ENCODE results near the gene GLB1L2. TPM values are rescaled to one million over a fixed set of nuclear protein-coding genes. Genes with fewer than 3 reads are reported as not detected.

The GLB1L2 gene
- polyA plus RNA-seq, 1 of the 3 experiments (the other 2 are of a cell fraction) = 3.4 TPM

DNA sequence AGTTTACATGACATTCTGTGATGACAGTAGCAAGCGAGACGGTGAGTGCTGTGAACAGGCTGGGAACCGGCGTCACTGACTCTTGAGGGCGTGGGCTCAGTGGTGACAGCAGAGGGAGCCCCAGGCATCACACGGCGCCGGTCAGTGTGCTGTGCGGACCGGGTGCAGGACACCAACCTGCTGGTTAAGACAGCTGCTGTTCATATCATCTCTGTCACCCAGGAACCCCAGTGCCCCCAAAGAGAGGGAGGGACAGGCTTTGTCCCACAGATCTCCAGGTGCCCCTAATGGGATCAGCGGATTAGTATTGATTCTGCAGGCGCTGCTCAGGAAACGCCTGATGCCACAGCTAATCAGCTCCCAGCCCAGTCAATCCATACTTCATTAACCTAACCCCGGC lies 61.9 kb downstream of the GLB1L2 start:
- Histone ChIP-seq H3K27ac (ENCODE audit: low read depth in 2 of 2, low read length in 1 of 2) (no peak overlapping the region), H3K4me1 (ENCODE audit: control insufficient read depth in 1 of 2, insufficient read depth in 2 of 2, low read depth in 1 of 2, low read length in 1 of 2) (peaks cover 0 to 15% of the 10 kb centered on the region in 2 experiments; a peak in 1 of 4 replicates), H2AFZ (ENCODE audit: low read depth) (no peak overlapping the region), H3K79me2 (ENCODE audit: insufficient read depth) (no peaks in the 10 kb centered on the region), H4K20me1 (ENCODE audit: insufficient read depth) (no peaks in the 10 kb centered on the region), H3K27me3 (ENCODE audit: insufficient read depth) (no peaks in the 10 kb centered on the region), H3K9ac (no peak overlapping the region), H3K4me2 (no peak overlapping the region), H3K9me2 (no peaks in the 10 kb centered on the region), H3K4me3 (ENCODE audit: low read depth in 2 of 2, low read length in 1 of 2) (no peak overlapping the region), H3K36me3 (replicated peaks in 1 of 2; ENCODE audit: control insufficient read depth in 1 of 2, insufficient read depth in 2 of 2, low read length in 1 of 2) (no peaks in the 10 kb centered on the region), H3F3A (replicated peaks; ENCODE audit: insufficient read depth) (no peaks in the 10 kb centered on the region), H3K9me3 (no peaks in the 10 kb centered on the region)
- DNase-seq = peak; percentile 81
- WGBS (ENCODE audit: low lambda C conversion rate) = 50% methylated on average over 12 of the region's 14 CpGs
- ChIA-PET POLR2A (no interaction called here), CTCF (interaction anchor here (0.7 to 1.6 kb wide), 6 partner anchors 17 to 333 kb away, joined by 3 to 6 read pairs (median 3); no protein-coding TSS in a partner anchor)
- no peak for TF ChIP-seq JUND (IDR thresholded peaks at IDR 0.05)
- TF ChIP-seq SMC3 (IDR thresholded peaks at IDR 0.05; ENCODE audit: low read depth, low read length) = peak; percentile 40
- no peak for TF ChIP-seq YY1 (IDR thresholded peaks at IDR 0.05; ENCODE audit: low read depth)
- TF ChIP-seq IRF3 (IDR thresholded peaks at IDR 0.05; ENCODE audit: low read depth, low read length) = no peak
- TF ChIP-seq ELF1 (IDR thresholded peaks at IDR 0.05) = no peak
- TF ChIP-seq, protein P1, sequence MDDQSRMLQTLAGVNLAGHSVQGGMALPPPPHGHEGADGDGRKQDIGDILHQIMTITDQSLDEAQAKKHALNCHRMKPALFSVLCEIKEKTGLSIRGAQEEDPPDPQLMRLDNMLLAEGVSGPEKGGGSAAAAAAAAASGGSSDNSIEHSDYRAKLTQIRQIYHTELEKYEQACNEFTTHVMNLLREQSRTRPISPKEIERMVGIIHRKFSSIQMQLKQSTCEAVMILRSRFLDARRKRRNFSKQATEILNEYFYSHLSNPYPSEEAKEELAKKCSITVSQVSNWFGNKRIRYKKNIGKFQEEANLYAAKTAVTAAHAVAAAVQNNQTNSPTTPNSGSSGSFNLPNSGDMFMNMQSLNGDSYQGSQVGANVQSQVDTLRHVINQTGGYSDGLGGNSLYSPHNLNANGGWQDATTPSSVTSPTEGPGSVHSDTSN (IDR thresholded peaks at IDR 0.05) = no peak
- no peak for TF ChIP-seq NRF1 (IDR thresholded peaks at IDR 0.05; ENCODE audit: low read depth, low read length)
- peak; percentile 57 for TF ChIP-seq RAD21 (IDR thresholded peaks at IDR 0.05; ENCODE audit: low read length)
- TF ChIP-seq CHD2 (IDR thresholded peaks at IDR 0.05; ENCODE audit: low read length, partially characterized antibody) = no peak
- no peak for TF ChIP-seq TEAD4 (IDR thresholded peaks at IDR 0.05; ENCODE audit: borderline replicate concordance, insufficient read depth)

- TF ChIP-seq, protein P2, sequence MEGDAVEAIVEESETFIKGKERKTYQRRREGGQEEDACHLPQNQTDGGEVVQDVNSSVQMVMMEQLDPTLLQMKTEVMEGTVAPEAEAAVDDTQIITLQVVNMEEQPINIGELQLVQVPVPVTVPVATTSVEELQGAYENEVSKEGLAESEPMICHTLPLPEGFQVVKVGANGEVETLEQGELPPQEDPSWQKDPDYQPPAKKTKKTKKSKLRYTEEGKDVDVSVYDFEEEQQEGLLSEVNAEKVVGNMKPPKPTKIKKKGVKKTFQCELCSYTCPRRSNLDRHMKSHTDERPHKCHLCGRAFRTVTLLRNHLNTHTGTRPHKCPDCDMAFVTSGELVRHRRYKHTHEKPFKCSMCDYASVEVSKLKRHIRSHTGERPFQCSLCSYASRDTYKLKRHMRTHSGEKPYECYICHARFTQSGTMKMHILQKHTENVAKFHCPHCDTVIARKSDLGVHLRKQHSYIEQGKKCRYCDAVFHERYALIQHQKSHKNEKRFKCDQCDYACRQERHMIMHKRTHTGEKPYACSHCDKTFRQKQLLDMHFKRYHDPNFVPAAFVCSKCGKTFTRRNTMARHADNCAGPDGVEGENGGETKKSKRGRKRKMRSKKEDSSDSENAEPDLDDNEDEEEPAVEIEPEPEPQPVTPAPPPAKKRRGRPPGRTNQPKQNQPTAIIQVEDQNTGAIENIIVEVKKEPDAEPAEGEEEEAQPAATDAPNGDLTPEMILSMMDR (IDR thresholded peaks at IDR 0.05) = no peak
- TF ChIP-seq, protein P3, sequence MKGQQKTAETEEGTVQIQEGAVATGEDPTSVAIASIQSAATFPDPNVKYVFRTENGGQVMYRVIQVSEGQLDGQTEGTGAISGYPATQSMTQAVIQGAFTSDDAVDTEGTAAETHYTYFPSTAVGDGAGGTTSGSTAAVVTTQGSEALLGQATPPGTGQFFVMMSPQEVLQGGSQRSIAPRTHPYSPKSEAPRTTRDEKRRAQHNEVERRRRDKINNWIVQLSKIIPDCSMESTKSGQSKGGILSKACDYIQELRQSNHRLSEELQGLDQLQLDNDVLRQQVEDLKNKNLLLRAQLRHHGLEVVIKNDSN (IDR thresholded peaks at IDR 0.05; ENCODE audit: borderline replicate concordance, low read depth) = no peak
- TF ChIP-seq RAD21 (IDR thresholded peaks at IDR 0.05; ENCODE audit: low read length) = no peak
- no peak for TF ChIP-seq FOSL2 (IDR thresholded peaks at IDR 0.05; ENCODE audit: borderline replicate concordance, low read depth)
- TF ChIP-seq POLR2AphosphoS5 (IDR thresholded peaks at IDR 0.05; ENCODE audit: low read depth, low read length) = no peak
- TF ChIP-seq RCOR1 (IDR thresholded peaks at IDR 0.05; ENCODE audit: low read length) = no peak
- TF ChIP-seq ELF1 (IDR thresholded peaks at IDR 0.05) = no peak
- TF ChIP-seq RXRA (IDR thresholded peaks at IDR 0.05; ENCODE audit: borderline replicate concordance, low read depth) = no peak
- TF ChIP-seq JUND (IDR thresholded peaks at IDR 0.05) = no peak
- Histone ChIP-seq H3K79me2 (ENCODE audit: insufficient read depth) (no peaks in the 10 kb centered on the region), H3K27me3 (ENCODE audit: insufficient read depth) (no peaks in the 10 kb centered on the region), H2AFZ (ENCODE audit: low read depth) (no peak overlapping the region), H3K9me2 (no peaks in the 10 kb centered on the region), H3K4me1 (ENCODE audit: control insufficient read depth in 1 of 2, insufficient read depth in 2 of 2, low read depth in 1 of 2, low read length in 1 of 2) (peaks cover 0 to 19% of the 10 kb centered on the region in 2 experiments; a peak in 1 of 4 replicates), H3K9ac (no peak overlapping the region), H3K27ac (ENCODE audit: low read depth in 2 of 2, low read length in 1 of 2) (no peak overlapping the region), H3K4me3 (ENCODE audit: low read depth in 2 of 2, low read length in 1 of 2) (no peak overlapping the region), H3F3A (replicated peaks; ENCODE audit: insufficient read depth) (no peaks in the 10 kb centered on the region), H3K4me2 (no peak overlapping the region), H4K20me1 (ENCODE audit: insufficient read depth) (no peaks in the 10 kb centered on the region), H3K36me3 (replicated peaks in 1 of 2; ENCODE audit: control insufficient read depth in 1 of 2, insufficient read depth in 2 of 2, low read length in 1 of 2) (no peaks in the 10 kb centered on the region), H3K9me3 (no peaks in the 10 kb centered on the region)
- CTCF ChIA-PET = interaction anchor here (0.7 to 1.6 kb wide), 6 partner anchors 16 to 332 kb away, joined by 3 to 6 read pairs (median 3); no protein-coding TSS in a partner anchor
- no peak for DNase-seq
- POLR2A ChIA-PET = no interaction called here
- 35% methylated on average over 4 of the region's 10 CpGs for WGBS (ENCODE audit: low lambda C conversion rate)
Measured at GRCh38 chr11:134394311-134394710, 62.5 kb downstream of the GLB1L2 start.
